Measurements from ENCODE around the gene BTRC.

- TF ChIP-seq OSR1 (CRISPR knock-in tag; IDR thresholded peaks at IDR 0.05) (no peak), BACH2 (CRISPR knock-in tag; IDR thresholded peaks at IDR 0.05; ENCODE audit: borderline replicate concordance) (no peak), ZNF8 (CRISPR knock-in tag; IDR thresholded peaks at IDR 0.05) (no peak)
Observed at GRCh38 chr10:101597091-101597900, 243.3 kb downstream of the BTRC start.
